ENCODE results near the gene ANKFN1. TPM values are rescaled to one million over a fixed set of nuclear protein-coding genes. Genes with fewer than 3 reads are reported as not detected.

The ANKFN1 gene
- total RNA-seq, 1 donor from 2014 or later, result 1.6 TPM

DNA sequence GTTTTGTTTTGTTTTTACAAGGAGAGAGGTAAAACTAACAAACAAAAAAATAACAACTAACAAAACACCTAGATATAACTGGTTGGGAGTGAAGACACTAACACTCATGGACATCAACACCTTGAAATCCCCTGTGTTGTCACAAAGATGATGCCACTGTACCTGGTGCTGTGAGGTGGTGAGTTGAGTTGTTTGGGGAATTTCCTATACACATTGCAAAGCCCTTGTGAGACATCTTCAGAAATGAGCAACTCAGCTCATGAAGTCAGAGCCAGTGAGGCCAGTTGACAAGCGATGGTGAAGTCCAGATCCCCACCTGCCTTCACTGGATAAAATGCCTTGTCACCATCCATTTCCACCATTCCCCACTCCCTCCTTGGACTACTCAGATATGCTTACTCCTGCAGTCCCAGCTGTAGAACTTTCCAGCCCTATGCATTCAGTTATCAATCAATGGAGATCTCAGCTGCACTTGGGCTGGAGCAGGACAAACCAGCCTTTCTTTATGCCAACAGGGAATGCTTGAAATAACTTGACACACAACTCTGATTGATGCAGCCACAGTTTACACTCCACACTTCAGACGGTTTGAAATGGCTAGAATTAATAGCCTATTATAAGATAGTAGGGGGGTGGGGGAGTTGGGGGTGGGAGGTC lies 22.2 kb downstream of the ANKFN1 start:
- DNase-seq (ENCODE audit: low spot score), result no peak
- intact Hi-C loops (cut with DNase I), result no loop called here
- ATAC-seq, result no peak

DNA sequence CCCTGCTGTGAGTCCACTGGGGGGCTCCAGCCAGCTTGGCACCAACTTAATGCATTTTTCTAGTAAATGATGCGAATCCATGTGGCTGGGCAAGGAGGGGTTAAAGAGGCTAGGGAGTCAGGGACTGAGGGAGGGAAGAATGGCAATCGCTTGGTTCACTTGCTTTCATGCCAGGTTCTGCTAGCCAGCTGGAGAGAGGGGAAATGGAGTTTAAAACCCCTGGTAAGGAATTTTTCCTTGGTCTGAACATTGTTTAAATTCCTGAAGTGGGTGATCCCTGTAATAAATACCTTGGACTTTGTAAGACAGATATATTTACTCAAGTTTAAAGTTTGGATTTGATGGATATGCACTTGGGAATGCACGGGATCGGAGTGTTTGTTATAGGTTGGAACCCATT lies 22.8 kb downstream of the ANKFN1 start:
- intact Hi-C loops (cut with DNase I), result no loop called here
- DNase-seq (ENCODE audit: low spot score) (no peak), ATAC-seq (no peak)

GRCh38 chr17:56177361-56177760 lies 24.1 kb downstream of the ANKFN1 start:
- ATAC-seq (no peak), DNase-seq (ENCODE audit: low spot score) (no peak)
- intact Hi-C loops (cut with DNase I), result no loop called here

DNA sequence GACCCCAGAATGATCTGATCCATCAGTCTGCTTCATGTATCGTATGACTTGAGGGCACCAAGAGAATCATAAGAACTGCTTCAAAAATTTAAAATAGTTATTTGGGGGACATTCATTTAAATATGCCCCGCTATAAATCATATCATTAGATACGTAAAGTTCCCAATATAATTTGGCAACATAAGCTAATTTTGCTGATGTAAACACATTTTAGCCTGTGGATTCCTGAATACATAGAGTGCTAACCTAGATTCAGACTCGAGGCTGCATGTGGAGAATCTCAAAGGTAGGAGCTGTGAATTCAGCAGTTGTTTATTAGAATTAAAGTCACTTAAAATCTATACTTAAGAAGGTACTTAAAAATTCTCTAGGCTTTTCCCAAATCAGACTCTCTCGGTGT lies 24.9 kb downstream of the ANKFN1 start:
- intact Hi-C loops (cut with DNase I), result no loop called here
- no peak for DNase-seq (ENCODE audit: low spot score)
- no peak for ATAC-seq

GRCh38 chr17:56182081-56182480 lies 28.8 kb downstream of the ANKFN1 start:
- intact Hi-C loops (cut with DNase I), result no loop called here
- DNase-seq (ENCODE audit: low spot score) (no peak), ATAC-seq (no peak)

- no peak for ATAC-seq
- intact Hi-C loops (cut with DNase I), result no loop called here
- no peak for DNase-seq (ENCODE audit: low spot score)
These were observed 31.4 kb downstream of the ANKFN1 start for GRCh38 chr17:56184650-56185049.

DNA sequence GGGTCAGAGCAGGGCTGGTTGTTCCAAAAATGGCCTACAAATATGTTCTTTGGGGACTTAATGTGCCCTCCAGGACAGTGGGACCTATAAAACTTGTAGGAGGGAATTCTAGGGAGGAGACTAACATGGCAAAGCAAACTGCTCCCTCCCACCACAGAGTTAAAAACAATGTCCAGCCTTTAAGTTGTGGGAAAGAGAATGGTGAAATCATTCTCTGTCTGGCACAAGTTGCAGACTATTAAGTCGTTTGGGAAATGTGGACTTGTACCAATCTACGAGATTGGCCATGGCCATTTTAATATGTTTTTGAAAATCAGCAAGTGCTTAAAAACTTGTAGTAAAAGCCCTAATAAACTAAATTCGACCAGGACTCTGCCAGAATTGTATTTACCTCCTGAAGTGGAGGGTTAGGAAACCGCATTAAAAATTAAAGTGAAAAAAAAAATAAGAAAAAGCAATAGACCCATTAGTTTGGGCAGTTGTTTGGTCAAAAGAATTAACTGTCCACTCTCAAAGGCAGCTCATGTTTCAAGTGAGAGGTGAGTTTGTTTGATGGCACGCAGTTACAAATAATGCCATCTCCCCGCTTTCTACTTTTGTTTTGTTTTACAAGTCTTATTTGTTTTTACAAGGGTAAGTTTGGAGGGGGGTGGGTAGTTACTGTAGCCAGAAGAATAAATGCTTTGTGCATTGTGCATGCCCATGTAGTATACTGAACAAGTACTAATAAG lies 32.4 kb downstream of the ANKFN1 start:
- DNase-seq (ENCODE audit: low spot score) (no peak), ATAC-seq (no peak)
- intact Hi-C loops (cut with DNase I), result no loop called here

GRCh38 chr17:56186222-56186786 lies 33.0 kb downstream of the ANKFN1 start:
- ATAC-seq, result no peak
- intact Hi-C loops (cut with DNase I), result no loop called here
- DNase-seq (ENCODE audit: low spot score), result no peak

DNA sequence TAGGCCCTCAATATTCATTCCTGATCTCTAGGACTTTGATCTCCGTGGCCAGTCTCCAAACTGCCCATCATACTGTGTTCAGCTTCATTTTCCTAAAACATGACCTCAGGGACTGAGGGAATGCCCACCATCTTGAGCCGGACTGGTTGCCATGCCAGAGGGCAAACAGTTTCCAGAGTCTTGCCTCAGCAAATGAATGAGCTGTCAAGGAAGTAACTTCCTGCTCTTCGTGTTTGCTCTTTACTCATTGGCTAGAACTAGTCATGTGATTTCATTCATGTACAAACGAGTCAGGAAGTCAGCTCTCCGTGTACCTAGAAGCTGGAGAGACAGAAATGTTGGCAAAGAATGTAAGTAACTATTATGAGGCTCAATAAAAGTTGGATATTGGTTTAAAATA lies 50.2 kb downstream of the ANKFN1 start:
- DNase-seq (ENCODE audit: low spot score) (no peak), ATAC-seq (no peak)
- intact Hi-C loops (cut with DNase I), result no loop called here

GRCh38 chr17:56206351-56206750 lies 53.1 kb downstream of the ANKFN1 start:
- DNase-seq (ENCODE audit: low spot score) (no peak), ATAC-seq (no peak)
- intact Hi-C loops (cut with DNase I), result no loop called here

- intact Hi-C loops (cut with DNase I), result no loop called here
- DNase-seq (ENCODE audit: low spot score), result no peak
- no peak for ATAC-seq
These were observed 59.8 kb downstream of the ANKFN1 start for GRCh38 chr17:56213031-56213430.

DNA sequence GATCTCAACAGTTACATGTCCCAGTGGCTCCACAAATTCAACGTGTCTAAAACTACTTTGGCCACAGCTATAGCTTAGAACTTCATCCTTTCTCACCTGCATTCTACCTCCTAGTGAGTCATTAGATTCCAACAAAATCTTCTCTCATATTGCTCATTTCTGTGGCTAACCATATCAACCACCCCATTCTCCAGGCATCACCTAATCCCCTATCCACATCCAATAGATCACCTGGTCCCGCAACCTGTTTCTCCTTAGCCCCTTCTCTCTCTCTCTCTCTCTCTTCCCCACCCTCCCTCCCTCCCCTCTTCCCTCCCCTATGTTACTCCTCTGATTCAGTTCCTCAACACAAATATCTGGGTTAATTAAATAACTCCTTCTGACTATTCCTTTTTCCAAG lies 64.6 kb downstream of the ANKFN1 start:
- no peak for DNase-seq (ENCODE audit: low spot score)
- intact Hi-C loops (cut with DNase I), result no loop called here
- ATAC-seq, result no peak

- intact Hi-C loops (cut with DNase I), result no loop called here
- ATAC-seq (no peak), DNase-seq (ENCODE audit: low spot score) (no peak)
These were observed 69.0 kb downstream of the ANKFN1 start for GRCh38 chr17:56222255-56222654.

GRCh38 chr17:56230660-56231059 lies 77.4 kb downstream of the ANKFN1 start:
- peak; percentile 62 for DNase-seq (ENCODE audit: low spot score)
- ATAC-seq, result peak; percentile 86
- intact Hi-C loops (cut with DNase I), result no loop called here

- no peak for DNase-seq (ENCODE audit: low spot score)
- intact Hi-C loops (cut with DNase I), result no loop called here
- no peak for ATAC-seq
These were observed 78.0 kb downstream of the ANKFN1 start for GRCh38 chr17:56231252-56231651.

GRCh38 chr17:56231693-56232092 lies 78.4 kb downstream of the ANKFN1 start:
- ATAC-seq (no peak), DNase-seq (ENCODE audit: low spot score) (no peak)
- intact Hi-C loops (cut with DNase I), result no loop called here

- intact Hi-C loops (cut with DNase I), result no loop called here
- ATAC-seq (no peak), DNase-seq (ENCODE audit: low spot score) (no peak)
These were observed 91.1 kb downstream of the ANKFN1 start for GRCh38 chr17:56244268-56244890.

- intact Hi-C loops (cut with DNase I), result no loop called here
- ATAC-seq, result no peak
- DNase-seq (ENCODE audit: low spot score), result no peak
These were observed 94.5 kb downstream of the ANKFN1 start for GRCh38 chr17:56247816-56248215.

DNA sequence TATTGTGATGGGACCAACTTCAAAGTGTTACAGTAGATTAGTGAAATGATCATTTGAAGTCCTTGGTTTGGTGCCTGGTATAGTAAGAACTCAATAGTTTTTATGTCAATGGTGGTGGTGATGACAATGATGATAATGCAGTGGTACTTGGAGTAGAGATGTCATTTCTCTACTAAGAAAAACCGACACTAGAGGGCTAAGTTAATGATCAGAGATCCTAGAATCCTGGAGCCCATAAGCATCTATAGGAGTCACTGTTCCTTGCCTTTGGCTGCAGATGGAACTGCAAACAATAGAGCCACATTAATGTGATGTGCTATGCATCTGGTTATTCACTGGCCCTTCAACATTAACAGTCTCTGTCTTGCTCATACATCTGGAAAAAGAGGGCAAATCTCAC lies 103.8 kb downstream of the ANKFN1 start:
- DNase-seq (ENCODE audit: low spot score) (no peak), ATAC-seq (no peak)
- intact Hi-C loops (cut with DNase I), result no loop called here

GRCh38 chr17:56260376-56261002 lies 107.2 kb downstream of the ANKFN1 start:
- DNase-seq (ENCODE audit: low spot score) (no peak), ATAC-seq (no peak)
- intact Hi-C loops (cut with DNase I), result no loop called here
